SK-N-SH (cell line): ENCODE data around the gene ZNF277. TPM values are rescaled to one million over a fixed set of nuclear protein-coding genes. Genes with fewer than 3 reads are reported as not detected.

Experiments used
- CTCF ChIA-PET: fragments of 300-600, 350-600 bp; formaldehyde crosslinking; extraction: SDS; loops from one replicate; lab custom pipeline; 2021; lab: Yijun Ruan, JAX
- POLR2A ChIA-PET: fragments of 350-600 bp; sonication (Branson Sonifier 250); formaldehyde crosslinking; extraction: SDS; loops from one replicate; lab custom pipeline; 2020; ENCODE audit warnings: antibody characterized with exemption, inconsistent platforms; lab: Yijun Ruan, JAX
- DNase-seq: peaks from one replicate; pipeline ENCODE4 v3.0.0; 2012
- H2AFZ ChIP-seq: fragments of 200-600 bp; sonication (generic); 2 replicates; pipeline ENCODE4 v1.8.1; 2016; ENCODE audit warnings: antibody characterized with exemption, mild to moderate bottlenecking, low read depth
- H3F3A ChIP-seq: fragments of 200-600 bp; sonication (generic); replicated peaks from 2 replicates; pipeline ENCODE3; 2016; ENCODE audit warnings: antibody characterized with exemption, mild to moderate bottlenecking; ENCODE audit not compliant: insufficient read depth
- H3K27ac ChIP-seq, 2 experiments: fragments of 200-500 bp in 1 of 2; fragments of 200-600 bp in 1 of 2; sonication (Bioruptor generic) in 1 of 2; sonication (generic), shearing (Covaris generic) in 1 of 2; 2 replicates each; pipeline versions ENCODE4 v1.5.1 to v1.6.1; 2014 to 2016; ENCODE audit warnings: low read depth in 2 of 2, inconsistent platforms in 1 of 2, low read length in 1 of 2, mild to moderate bottlenecking in 1 of 2, mixed read lengths in 1 of 2
- H3K27me3 ChIP-seq: fragments of 200-600 bp; sonication (generic), shearing (Covaris generic); 2 replicates; pipeline ENCODE4 v1.6.1; 2016; ENCODE audit warnings: mixed run types; ENCODE audit not compliant: insufficient read depth
- H3K36me3 ChIP-seq, 2 experiments: fragments of 200-500 bp in 1 of 2; fragments of 200-600 bp in 1 of 2; sonication (Bioruptor generic) in 1 of 2; sonication (generic) in 1 of 2; replicated peaks in 1 of 2; 2 replicates each; pipeline versions ENCODE3 to v1.5.1; 2014 to 2016; ENCODE audit warnings: low read length in 1 of 2, mild to moderate bottlenecking in 1 of 2; ENCODE audit not compliant: insufficient read depth in 2 of 2, control insufficient read depth in 1 of 2
- H3K4me1 ChIP-seq, 2 experiments: fragments of 200-500 bp in 1 of 2; fragments of 200-600 bp in 1 of 2; sonication (Bioruptor generic) in 1 of 2; sonication (generic), shearing (Covaris generic) in 1 of 2; 2 replicates each; pipeline versions ENCODE4 v1.5.1 to v1.6.1; 2014 to 2016; ENCODE audit warnings: low read depth in 1 of 2, low read length in 1 of 2, mixed run types in 1 of 2; ENCODE audit not compliant: insufficient read depth in 2 of 2, control insufficient read depth in 1 of 2
- H3K4me2 ChIP-seq: fragments of 200-600 bp; sonication (generic), shearing (Covaris generic); 2 replicates; pipeline ENCODE4 v1.6.1; 2017; ENCODE audit warnings: mixed run types
- H3K4me3 ChIP-seq, 2 experiments: fragments of 200-500 bp in 1 of 2; fragments of 200-600 bp in 1 of 2; sonication (Bioruptor generic) in 1 of 2; sonication (generic), shearing (Covaris generic) in 1 of 2; 2 replicates each; pipeline versions ENCODE4 v1.5.1 to v1.8.1; 2014 to 2016; ENCODE audit warnings: low read depth in 2 of 2, inconsistent platforms in 1 of 2, low read length in 1 of 2, mild to moderate bottlenecking in 1 of 2, mixed read lengths in 1 of 2, moderate library complexity in 1 of 2
- H3K79me2 ChIP-seq: fragments of 200-600 bp; sonication (generic); 2 replicates; pipeline ENCODE4 v1.8.1; 2017; ENCODE audit warnings: mild to moderate bottlenecking; ENCODE audit not compliant: insufficient read depth
- H3K9ac ChIP-seq: fragments of 200-600 bp; sonication (generic); 2 replicates; pipeline ENCODE4 v1.6.1; 2017; ENCODE audit warnings: mixed run types
- H3K9me2 ChIP-seq: fragments of 200-600 bp; sonication (generic); 2 replicates; pipeline ENCODE4 v1.6.1; 2017; ENCODE audit warnings: mixed run types
- H3K9me3 ChIP-seq: fragments of 200-600 bp; sonication (generic); 2 replicates; pipeline ENCODE4 v1.6.1; 2017; ENCODE audit warnings: mixed run types, mild to moderate bottlenecking, moderate library complexity
- H4K20me1 ChIP-seq: fragments of 200-600 bp; sonication (generic); 2 replicates; pipeline ENCODE4 v1.6.1; 2017; ENCODE audit warnings: mild to moderate bottlenecking, mixed run types; ENCODE audit not compliant: insufficient read depth
- ELF1 ChIP-seq: IDR thresholded peaks from 2 replicates; pipeline ENCODE4 v1.4.0; 2012
- EZH2phosphoT487 ChIP-seq: fragments of 200-600 bp; sonication (generic); IDR thresholded peaks from 2 replicates; pipeline ENCODE4 v1.6.1; 2017; ENCODE audit warnings: low read depth, mixed run types, mild to moderate bottlenecking, antibody characterized with exemption, moderate library complexity, borderline replicate concordance
- FOSL2 ChIP-seq: IDR thresholded peaks from 2 replicates; pipeline ENCODE4 v1.4.0; 2012; ENCODE audit warnings: low read depth, mild to moderate bottlenecking, moderate library complexity, borderline replicate concordance
- FOXJ3 ChIP-seq: sonication (generic); formaldehyde crosslinking; IDR thresholded peaks from 2 replicates; pipeline ENCODE4 v1.5.1; 2020; ENCODE audit warnings: mild to moderate bottlenecking, missing genetic modification reagents
- FOXM1 ChIP-seq: IDR thresholded peaks from 2 replicates; pipeline ENCODE4 v1.4.0; 2012; ENCODE audit warnings: low read depth, mild to moderate bottlenecking
- GATA2 ChIP-seq: sonication (generic); formaldehyde crosslinking; IDR thresholded peaks from 2 replicates; pipeline ENCODE4 v1.5.0; 2020; ENCODE audit warnings: mild to moderate bottlenecking, missing genetic modification reagents
- IRF3 ChIP-seq: fragments of 150-350 bp; IDR thresholded peaks from 2 replicates; pipeline ENCODE4 v1.6.1; 2016; ENCODE audit warnings: mild to moderate bottlenecking, low read depth, low read length
- JUND ChIP-seq: IDR thresholded peaks from 2 replicates; pipeline ENCODE4 v1.4.0; 2012
- MAX ChIP-seq: IDR thresholded peaks from 2 replicates; pipeline ENCODE4 v1.4.0; 2012; ENCODE audit warnings: low read depth
- NFIC ChIP-seq: IDR thresholded peaks from 2 replicates; pipeline ENCODE4 v1.4.0; 2012; ENCODE audit warnings: borderline replicate concordance
- PBX3 ChIP-seq: IDR thresholded peaks from 2 replicates; pipeline ENCODE4; 2012
- POLR2AphosphoS5 ChIP-seq: IDR thresholded peaks from 2 replicates; pipeline ENCODE4 v1.6.1; 2012; ENCODE audit warnings: low read depth, low read length
- RFX5 ChIP-seq: IDR thresholded peaks from 2 replicates; pipeline ENCODE4 v1.6.1; 2012; ENCODE audit warnings: mild to moderate bottlenecking, improper control_type of control experiment, low read length
- RXRA ChIP-seq: IDR thresholded peaks from 2 replicates; pipeline ENCODE4 v1.4.0; 2012; ENCODE audit warnings: low read depth, mild to moderate bottlenecking, borderline replicate concordance
- SMC3 ChIP-seq: IDR thresholded peaks from 2 replicates; pipeline ENCODE4 v1.6.1; 2012; ENCODE audit warnings: low read depth, low read length, improper control_type of control experiment
- TAF1 ChIP-seq: IDR thresholded peaks from 2 replicates; pipeline ENCODE4 v1.6.1; 2012; ENCODE audit warnings: low read depth, mild to moderate bottlenecking, low read length, moderate library complexity, borderline replicate concordance
- TEAD4 ChIP-seq: IDR thresholded peaks from 2 replicates; pipeline ENCODE4 v1.4.0; 2012; ENCODE audit warnings: mild to moderate bottlenecking, borderline replicate concordance; ENCODE audit not compliant: insufficient read depth
- WGBS: methylation state at CpG from one replicate; pipeline ENCODE4 v1.1.6; 2017; ENCODE audit warnings: low lambda C conversion rate; 5-methylcytosine and 5-hydroxymethylcytosine counted together
- polyA plus RNA-seq, 3 experiments: library from polyadenylated mRNA; depleted of rRNA; stranded (reverse); fragments of >200 nt; gene quantifications; 2 replicates each; pipeline ENCODE4 v1.2.3, GENCODE V29; 2012
- TF ChIP-seq, protein P1 (sequence below): IDR thresholded peaks from 2 replicates; pipeline ENCODE4 v1.4.0; 2012; ENCODE audit warnings: low read depth, borderline replicate concordance
- TF ChIP-seq, protein P2 (sequence below): IDR thresholded peaks from 2 replicates; pipeline ENCODE4 v1.6.1; 2012; ENCODE audit warnings: mild to moderate bottlenecking, low read depth, low read length, moderate library complexity
- TF ChIP-seq, protein P3 (sequence below): fragments of 200-600 bp; sonication (generic); IDR thresholded peaks from 2 replicates; pipeline ENCODE4 v1.6.1; 2017; ENCODE audit warnings: antibody characterized with exemption, mild to moderate bottlenecking, moderate library complexity

Gene ZNF277
- polyA plus RNA-seq, 1 of the 3 experiments (the other 2 are of a cell fraction): 11.5 TPM

DNA sequence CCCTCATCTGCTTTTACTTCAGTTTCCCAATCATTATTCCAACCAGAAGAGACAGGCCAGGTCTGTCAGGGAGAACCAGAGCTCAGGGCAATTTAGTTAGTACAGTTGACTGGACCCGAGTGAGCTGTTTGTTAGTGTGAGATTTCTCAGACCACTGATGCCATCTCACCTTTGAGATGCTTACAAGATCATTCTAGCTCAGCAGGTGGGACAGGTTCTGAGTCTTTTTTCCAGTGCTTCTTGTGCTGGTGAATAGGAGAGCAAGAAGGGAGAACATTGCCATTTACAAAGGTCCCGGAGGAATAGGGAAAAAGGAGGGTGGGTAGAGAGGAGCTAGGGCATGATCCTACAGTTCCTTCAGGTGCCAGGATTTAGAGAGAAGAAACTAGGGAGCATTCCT lies 131.4 kb downstream of the ZNF277 start:
- Histone ChIP-seq H4K20me1 (no peaks in the 10 kb centered on the region), H3K27me3 (no peaks in the 10 kb centered on the region), H3K4me3 (no peak overlapping the region), H3K4me1 (no peaks in the 10 kb centered on the region), H3K9ac (no peak overlapping the region), H2AFZ (no peak overlapping the region), H3K4me2 (no peak overlapping the region), H3F3A (no peaks in the 10 kb centered on the region), H3K9me3 (no peaks in the 10 kb centered on the region), H3K9me2 (no peaks in the 10 kb centered on the region), H3K79me2 (no peaks in the 10 kb centered on the region), H3K27ac (no peak overlapping the region), H3K36me3 (peaks cover 57 to 76% of the 10 kb centered on the region in 2 experiments)
- POLR2A ChIA-PET: no interaction called here
- DNase-seq: no peak
- WGBS: 94% methylated on average over 2 of the region's 2 CpGs
- TF ChIP-seq GATA2 (CRISPR knock-in tag): no peak
- no peak for TF ChIP-seq JUND
- TF ChIP-seq, protein P1, sequence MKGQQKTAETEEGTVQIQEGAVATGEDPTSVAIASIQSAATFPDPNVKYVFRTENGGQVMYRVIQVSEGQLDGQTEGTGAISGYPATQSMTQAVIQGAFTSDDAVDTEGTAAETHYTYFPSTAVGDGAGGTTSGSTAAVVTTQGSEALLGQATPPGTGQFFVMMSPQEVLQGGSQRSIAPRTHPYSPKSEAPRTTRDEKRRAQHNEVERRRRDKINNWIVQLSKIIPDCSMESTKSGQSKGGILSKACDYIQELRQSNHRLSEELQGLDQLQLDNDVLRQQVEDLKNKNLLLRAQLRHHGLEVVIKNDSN: no peak
- no peak for TF ChIP-seq FOXJ3 (CRISPR knock-in tag)
- TF ChIP-seq NFIC: no peak
- TF ChIP-seq PBX3: no peak
- no peak for TF ChIP-seq IRF3
- no peak for TF ChIP-seq RFX5
- no peak for TF ChIP-seq EZH2phosphoT487
- TF ChIP-seq SMC3: no peak
- TF ChIP-seq ELF1: no peak
- no peak for TF ChIP-seq MAX
- no peak for TF ChIP-seq TEAD4
- TF ChIP-seq, protein P2, sequence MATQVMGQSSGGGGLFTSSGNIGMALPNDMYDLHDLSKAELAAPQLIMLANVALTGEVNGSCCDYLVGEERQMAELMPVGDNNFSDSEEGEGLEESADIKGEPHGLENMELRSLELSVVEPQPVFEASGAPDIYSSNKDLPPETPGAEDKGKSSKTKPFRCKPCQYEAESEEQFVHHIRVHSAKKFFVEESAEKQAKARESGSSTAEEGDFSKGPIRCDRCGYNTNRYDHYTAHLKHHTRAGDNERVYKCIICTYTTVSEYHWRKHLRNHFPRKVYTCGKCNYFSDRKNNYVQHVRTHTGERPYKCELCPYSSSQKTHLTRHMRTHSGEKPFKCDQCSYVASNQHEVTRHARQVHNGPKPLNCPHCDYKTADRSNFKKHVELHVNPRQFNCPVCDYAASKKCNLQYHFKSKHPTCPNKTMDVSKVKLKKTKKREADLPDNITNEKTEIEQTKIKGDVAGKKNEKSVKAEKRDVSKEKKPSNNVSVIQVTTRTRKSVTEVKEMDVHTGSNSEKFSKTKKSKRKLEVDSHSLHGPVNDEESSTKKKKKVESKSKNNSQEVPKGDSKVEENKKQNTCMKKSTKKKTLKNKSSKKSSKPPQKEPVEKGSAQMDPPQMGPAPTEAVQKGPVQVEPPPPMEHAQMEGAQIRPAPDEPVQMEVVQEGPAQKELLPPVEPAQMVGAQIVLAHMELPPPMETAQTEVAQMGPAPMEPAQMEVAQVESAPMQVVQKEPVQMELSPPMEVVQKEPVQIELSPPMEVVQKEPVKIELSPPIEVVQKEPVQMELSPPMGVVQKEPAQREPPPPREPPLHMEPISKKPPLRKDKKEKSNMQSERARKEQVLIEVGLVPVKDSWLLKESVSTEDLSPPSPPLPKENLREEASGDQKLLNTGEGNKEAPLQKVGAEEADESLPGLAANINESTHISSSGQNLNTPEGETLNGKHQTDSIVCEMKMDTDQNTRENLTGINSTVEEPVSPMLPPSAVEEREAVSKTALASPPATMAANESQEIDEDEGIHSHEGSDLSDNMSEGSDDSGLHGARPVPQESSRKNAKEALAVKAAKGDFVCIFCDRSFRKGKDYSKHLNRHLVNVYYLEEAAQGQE: no peak
- TF ChIP-seq FOSL2: no peak
- TF ChIP-seq RXRA: no peak
- TF ChIP-seq FOXM1: no peak
- no peak for TF ChIP-seq POLR2AphosphoS5
- no peak for TF ChIP-seq TAF1
- TF ChIP-seq, protein P3, sequence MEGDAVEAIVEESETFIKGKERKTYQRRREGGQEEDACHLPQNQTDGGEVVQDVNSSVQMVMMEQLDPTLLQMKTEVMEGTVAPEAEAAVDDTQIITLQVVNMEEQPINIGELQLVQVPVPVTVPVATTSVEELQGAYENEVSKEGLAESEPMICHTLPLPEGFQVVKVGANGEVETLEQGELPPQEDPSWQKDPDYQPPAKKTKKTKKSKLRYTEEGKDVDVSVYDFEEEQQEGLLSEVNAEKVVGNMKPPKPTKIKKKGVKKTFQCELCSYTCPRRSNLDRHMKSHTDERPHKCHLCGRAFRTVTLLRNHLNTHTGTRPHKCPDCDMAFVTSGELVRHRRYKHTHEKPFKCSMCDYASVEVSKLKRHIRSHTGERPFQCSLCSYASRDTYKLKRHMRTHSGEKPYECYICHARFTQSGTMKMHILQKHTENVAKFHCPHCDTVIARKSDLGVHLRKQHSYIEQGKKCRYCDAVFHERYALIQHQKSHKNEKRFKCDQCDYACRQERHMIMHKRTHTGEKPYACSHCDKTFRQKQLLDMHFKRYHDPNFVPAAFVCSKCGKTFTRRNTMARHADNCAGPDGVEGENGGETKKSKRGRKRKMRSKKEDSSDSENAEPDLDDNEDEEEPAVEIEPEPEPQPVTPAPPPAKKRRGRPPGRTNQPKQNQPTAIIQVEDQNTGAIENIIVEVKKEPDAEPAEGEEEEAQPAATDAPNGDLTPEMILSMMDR: no peak
- CTCF ChIA-PET: interaction anchor here (0.7 to 1.1 kb wide), 4 partner anchors 17 to 453 kb away, joined by 3 to 5 read pairs (median 4); no protein-coding TSS in a partner anchor
